HCT116 (cell line): ENCODE data around the gene COG5. TPM values are rescaled to one million over a fixed set of nuclear protein-coding genes. Genes with fewer than 3 reads are reported as not detected.

ENCODE experiments used
- ATAC-seq: fragments of 200-7000 bp; cut with Tn5 transposase; 2 replicates; pipeline ENCODE4 v1.9.1; 2020; ENCODE audit warnings: mild to moderate bottlenecking, moderate library complexity
- BruUV-seq: library from RNA; stranded (reverse); fragments of 400-500 nt; replicated peaks from 2 replicates; lab custom pipeline; 2021; lab: Mats Ljungman, UMichigan
- CTCF ChIA-PET: fragments of 300-600 bp; sonication (Branson Sonifier 250); formaldehyde crosslinking; loops from one replicate; lab custom pipeline; 2021; ENCODE audit warnings: antibody characterized with exemption; lab: Charles Lee
- POLR2A ChIA-PET: fragments of 300-600, 350-600 bp; sonication (Branson Sonifier 250); formaldehyde crosslinking; loops from one replicate; lab custom pipeline; 2021; ENCODE audit warnings: antibody characterized with exemption; lab: Charles Lee
- RAD21 ChIA-PET, 2 experiments: fragments of 300-600 bp; sonication (Branson Sonifier 250); formaldehyde crosslinking; loops; one replicate each; lab custom pipeline; 2023; ENCODE audit warnings: low total read pairs in 2 of 2; ENCODE audit not compliant: uncharacterized antibody in 2 of 2, unreplicated experiment in 2 of 2, low non-redundant PET in 1 of 2; lab: Charles Lee
- DNase-seq: peaks from one replicate; pipeline ENCODE4 v3.0.0-alpha.2; 2010; ENCODE audit warnings: low read depth, low spot score
- H2AFZ ChIP-seq: fragments of 200-600 bp; shearing (Covaris generic), sonication (generic); 2 replicates; pipeline ENCODE4 v1.6.1; 2017; ENCODE audit warnings: low read depth, mixed run types, mixed read lengths, antibody characterized with exemption, low read length; ENCODE audit not compliant: poor library complexity, severe bottlenecking
- H3K27ac ChIP-seq: 2 replicates; pipeline ENCODE4 v1.5.1; 2012; ENCODE audit warnings: low read depth, low read length
- H3K27me3 ChIP-seq: fragments of 200-600 bp; sonication (generic); 2 replicates; pipeline ENCODE4 v1.6.1; 2016; ENCODE audit warnings: mixed run types, low read length, mixed read lengths; ENCODE audit not compliant: insufficient read depth
- H3K36me3 ChIP-seq, 2 experiments: fragments of 200-500 bp in 1 of 2; fragments of 200-600 bp in 1 of 2; sonication (Bioruptor generic) in 1 of 2; sonication (generic) in 1 of 2; 2 replicates each; pipeline versions ENCODE4 v1.5.1 to v1.6.1; 2014 to 2016; ENCODE audit warnings: low read length in 2 of 2, inconsistent platforms in 1 of 2, mixed read lengths in 1 of 2, mixed run types in 1 of 2; ENCODE audit not compliant: insufficient read depth in 2 of 2, control insufficient read depth in 1 of 2
- H3K4me1 ChIP-seq, 2 experiments: fragments of 200-600 bp in 1 of 2; sonication (generic) in 1 of 2; 2 replicates each; pipeline versions ENCODE4 v1.5.1 to v1.6.1; 2012 to 2017; ENCODE audit warnings: low read length in 2 of 2, inconsistent platforms in 1 of 2, mild to moderate bottlenecking in 1 of 2, mixed read lengths in 1 of 2, mixed run types in 1 of 2, moderate library complexity in 1 of 2; ENCODE audit not compliant: insufficient read depth in 2 of 2, control insufficient read depth in 1 of 2
- H3K4me2 ChIP-seq: fragments of 200-600 bp; sonication (generic); 2 replicates; pipeline ENCODE4 v1.6.1; 2017; ENCODE audit warnings: mixed run types, low read length, mixed read lengths
- H3K4me3 ChIP-seq, 2 experiments: fragments of 200-600 bp in 1 of 2; sonication (generic) in 1 of 2; replicated peaks in 1 of 2; 2 replicates each; pipeline ENCODE4 v1.5.1; 2011 to 2016; ENCODE audit warnings: low read length in 2 of 2, control low read depth in 1 of 2, low read depth in 1 of 2, mild to moderate bottlenecking in 1 of 2, mixed read lengths in 1 of 2, mixed run types in 1 of 2
- H3K79me2 ChIP-seq: fragments of 200-600 bp; sonication (generic); 2 replicates; pipeline ENCODE4 v1.6.1; 2017; ENCODE audit warnings: mild to moderate bottlenecking, mixed run types, low read length, moderate library complexity, mixed read lengths; ENCODE audit not compliant: insufficient read depth
- H3K9ac ChIP-seq: fragments of 200-600 bp; sonication (generic); 2 replicates; pipeline ENCODE4 v1.6.1; 2016; ENCODE audit warnings: low read length, mixed read lengths
- H3K9me2 ChIP-seq: fragments of 200-600 bp; sonication (generic), shearing (Covaris generic); 2 replicates; pipeline ENCODE4 v1.6.1; 2017; ENCODE audit warnings: mixed run types, mild to moderate bottlenecking, moderate library complexity; ENCODE audit not compliant: insufficient read depth
- H3K9me3 ChIP-seq, 2 experiments: fragments of 200-500 bp in 1 of 2; fragments of 200-600 bp in 1 of 2; sonication (Bioruptor generic) in 1 of 2; sonication (generic) in 1 of 2; 2 replicates each; pipeline ENCODE4 v1.6.1; 2014 to 2017; ENCODE audit warnings: low read length in 2 of 2, mixed read lengths in 2 of 2, inconsistent platforms in 1 of 2, low read depth in 1 of 2, mild to moderate bottlenecking in 1 of 2, mixed run types in 1 of 2, moderate library complexity in 1 of 2; ENCODE audit not compliant: control insufficient read depth in 1 of 2, insufficient read depth in 1 of 2
- H4K20me1 ChIP-seq: fragments of 200-600 bp; sonication (generic), shearing (Covaris generic); 2 replicates; pipeline ENCODE4 v1.6.1; 2017; ENCODE audit warnings: mixed run types, mild to moderate bottlenecking, moderate library complexity; ENCODE audit not compliant: insufficient read depth
- ATF3 ChIP-seq: IDR thresholded peaks from 2 replicates; pipeline ENCODE4 v1.6.1; 2012
- CBX3 ChIP-seq: IDR thresholded peaks from 2 replicates; pipeline ENCODE4 v1.6.1; 2012; ENCODE audit warnings: low read depth
- CEBPB ChIP-seq: IDR thresholded peaks from 2 replicates; pipeline ENCODE4 v1.6.1; 2012; ENCODE audit warnings: low read depth
- CTCF ChIP-seq, 3 experiments: fragments of 200-600 bp in 1 of 3; sonication (generic) in 1 of 3; IDR thresholded peaks in 2 of 3; conservative IDR thresholded peaks in 1 of 3; 2 replicates each; pipeline ENCODE4 v1.5.1; 2012 to 2017; ENCODE audit warnings: low read depth in 2 of 3, low read length in 2 of 3, antibody characterized with exemption in 1 of 3, borderline replicate concordance in 1 of 3, control low read depth in 1 of 3, mild to moderate bottlenecking in 1 of 3, mixed read lengths in 1 of 3, mixed run types in 1 of 3, moderate library complexity in 1 of 3; ENCODE audit not compliant: insufficient read depth in 1 of 3
- EGR1 ChIP-seq: IDR thresholded peaks from 2 replicates; pipeline ENCODE4 v1.6.1; 2012; ENCODE audit warnings: low read depth
- EZH2 ChIP-seq: fragments of 200-600 bp; sonication (generic); IDR thresholded peaks from 2 replicates; pipeline ENCODE4 v1.6.1; 2017; ENCODE audit warnings: antibody characterized with exemption, mixed run types
- MAX ChIP-seq: IDR thresholded peaks from 2 replicates; pipeline ENCODE4 v1.6.1; 2012
- POLR2A ChIP-seq: IDR thresholded peaks from 2 replicates; pipeline ENCODE4 v1.7.0; 2011; ENCODE audit warnings: borderline replicate concordance; ENCODE audit not compliant: insufficient read depth, insufficient read length; ENCODE audit errors: extremely low read depth
- REST ChIP-seq: IDR thresholded peaks from 2 replicates; pipeline ENCODE4 v1.6.1; 2012; ENCODE audit warnings: low read depth
- SIN3A ChIP-seq: IDR thresholded peaks from 2 replicates; pipeline ENCODE4 v1.6.1; 2012; ENCODE audit warnings: low read depth
- SRF ChIP-seq: IDR thresholded peaks from 2 replicates; pipeline ENCODE4 v1.6.1; 2012; ENCODE audit warnings: low read depth
- TCF7L2 ChIP-seq: IDR thresholded peaks from 2 replicates; pipeline ENCODE4 v1.7.0; 2011; ENCODE audit warnings: borderline replicate concordance, inconsistent platforms; ENCODE audit not compliant: insufficient read depth, insufficient read length; ENCODE audit errors: extremely low read depth
- YY1 ChIP-seq: IDR thresholded peaks from 2 replicates; pipeline ENCODE4 v1.6.1; 2011; ENCODE audit warnings: low read length, low read depth, moderate library complexity, mild to moderate bottlenecking; ENCODE audit not compliant: insufficient replicate concordance; ENCODE audit errors: extremely low read depth
- ZBTB33 ChIP-seq: IDR thresholded peaks from 2 replicates; pipeline ENCODE4 v1.6.1; 2011; ENCODE audit warnings: mild to moderate bottlenecking, low read length, moderate library complexity; ENCODE audit not compliant: insufficient replicate concordance; ENCODE audit errors: extremely low read depth
- ZFX ChIP-seq: fragments of 450-650 bp; IDR thresholded peaks from 2 replicates; pipeline ENCODE4 v1.6.1; 2017
- ZNF274 ChIP-seq: fragments of 200-500 bp; sonication (Bioruptor generic); IDR thresholded peaks from 2 replicates; pipeline ENCODE4 v1.6.1; 2014; ENCODE audit warnings: mild to moderate bottlenecking, low read depth, low read length, inconsistent platforms
- intact Hi-C: fragments of 100-400 bp; cut with micrococcal nuclease; formaldehyde crosslinking; loops from 2 replicates; pipeline ENCODE4 v1.10.0; 2022
- total RNA-seq: library from RNA; stranded (reverse); gene quantifications from one replicate; pipeline ENCODE4 v1.2.1, GENCODE V29; 2021; ENCODE audit not compliant: unreplicated experiment

Gene COG5
- total RNA-seq, 1 experiment from 2014 or later: 30.7 TPM

GRCh38 chr7:107396081-107396480 is 167.6 kb downstream of the COG5 start:
- ChIA-PET CTCF (no interaction called here), POLR2A (interaction anchor here (0.6 kb wide), 1 partner anchor 167 kb away, joined by 5 read pairs; no protein-coding TSS in a partner anchor)
- no peaks in the 10 kb centered on the region for H3K27me3 ChIP-seq
- TF ChIP-seq CEBPB: no peak
- no peak for TF ChIP-seq ATF3
- TF ChIP-seq ZBTB33: no peak
- TF ChIP-seq TCF7L2: no peak
- no peak for TF ChIP-seq SRF
- TF ChIP-seq ZFX: no peak
- no peak for TF ChIP-seq CTCF (IDR thresholded peaks at IDR 0.05 in 2 of 3, conservative IDR thresholded peaks at IDR 0.05 in 1 of 3; ENCODE audit: borderline replicate concordance in 1 of 3, insufficient read depth in 1 of 3, low read depth in 2 of 3, low read length in 2 of 3)
- TF ChIP-seq EGR1: no peak
- no peak for TF ChIP-seq CBX3
- TF ChIP-seq EZH2: no peak
- TF ChIP-seq ZNF274: no peak
- no peak for TF ChIP-seq POLR2A
- TF ChIP-seq YY1: no peak
- no peak for TF ChIP-seq MAX
- TF ChIP-seq SIN3A: no peak
- TF ChIP-seq REST: no peak
- TF ChIP-seq, all 23 proteins: peak for 0
- intact Hi-C loops: no loop called here
- H3K9me2 ChIP-seq: no peaks in the 10 kb centered on the region
- H2AFZ ChIP-seq: no peak overlapping the region
- ATAC-seq: no peak
- no peaks in the 10 kb centered on the region for H4K20me1 ChIP-seq
- no peak overlapping the region for H3K4me2 ChIP-seq
- no peaks in the 10 kb centered on the region for H3K79me2 ChIP-seq
- no peak overlapping the region for H3K9ac ChIP-seq
- RAD21 ChIA-PET: no interaction called here
- H3K27ac ChIP-seq: no peak overlapping the region
- no TSS peak for BruUV-seq
- no peaks in the 10 kb centered on the region for H3K4me1 ChIP-seq
- H3K4me3 ChIP-seq: no peak overlapping the region
- no peak for DNase-seq
- no peaks in the 10 kb centered on the region for H3K9me3 ChIP-seq
- no peaks in the 10 kb centered on the region for H3K36me3 ChIP-seq
